Activated CD4-positive, alpha-beta T cell treated with anti-CD3 and anti-CD28 coated beads, Interleukin-2, amount 10 ng/mL, durations not matched to agents 7 days and 5 days (primary cell): Measurements from ENCODE around the gene MPV17. TPM values are rescaled to one million over a fixed set of nuclear protein-coding genes. Genes with fewer than 3 reads are reported as not detected.

Experiments used
- CTCF ChIA-PET: fragments of 350-600 bp; sonication (Branson Sonifier 250); formaldehyde crosslinking; loops from one replicate; lab custom pipeline; 2021; ENCODE audit warnings: antibody characterized with exemption; lab: Charles Lee
- POLR2A ChIA-PET: fragments of 350-600 bp; sonication (Branson Sonifier 250); formaldehyde crosslinking; loops from one replicate; lab custom pipeline; 2021; ENCODE audit warnings: antibody characterized with exemption; lab: Charles Lee
- DNase-seq: peaks from one replicate; pipeline ENCODE4 v3.0.0-alpha.2; 2020
- H3K27ac Mint-ChIP-seq: one replicate; pipeline ENCODE4 v1.8.0; 2021; ENCODE audit warnings: mild to moderate bottlenecking, moderate library complexity, mixed read lengths
- H3K27me3 Mint-ChIP-seq: one replicate; pipeline ENCODE4 v1.8.0; 2021; ENCODE audit warnings: mixed read lengths
- H3K36me3 Mint-ChIP-seq: one replicate; pipeline ENCODE4 v1.8.0; 2021; ENCODE audit warnings: low read depth, mixed read lengths
- H3K4me1 Mint-ChIP-seq: one replicate; pipeline ENCODE4 v1.8.0; 2021; ENCODE audit warnings: mixed read lengths
- H3K4me3 Mint-ChIP-seq: one replicate; pipeline ENCODE4 v1.8.0; 2021; ENCODE audit warnings: mild to moderate bottlenecking, moderate library complexity, mixed read lengths
- H3K9me3 Mint-ChIP-seq: one replicate; pipeline ENCODE4 v1.8.0; 2021; ENCODE audit warnings: mixed read lengths
- total RNA-seq, 2 experiments: library from RNA; stranded (reverse); gene quantifications; one replicate each; pipeline ENCODE4 v1.2.3, GENCODE V29; 2021

The MPV17 gene
- 10 to 100 TPM; 80.8 to 83.6 TPM for total RNA-seq

GRCh38 chr2:27322766-27323595 is at the start of gene MPV17:
TSS of gene MPV17 (minus strand) at chr2:27323097. CDS start at chr2:27322517, 580 bp downstream.
- POLR2A ChIA-PET, result no interaction called here
- Mint-ChIP-seq H3K4me1 (peaks cover 23% of the 10 kb centered on the region), H3K9me3 (no peaks in the 10 kb centered on the region)

GRCh38 chr2:27370816-27371620 is 48.1 kb upstream of the MPV17 start:
- POLR2A ChIA-PET, result interaction anchor here (1.5 kb wide), 1 partner anchor 9 kb away, joined by 4 read pairs; no protein-coding TSS in a partner anchor
- no peaks in the 10 kb centered on the region for H3K27me3 Mint-ChIP-seq

More at GRCh38 chr2:27322766-27323595, at the start of gene MPV17:
- CTCF ChIA-PET, result interaction anchor here (1.1 to 1.8 kb wide), 7 partner anchors 15 to 235 kb away, joined by 3 to 8 read pairs (median 4); partner anchors contain the start of genes UCN and ZNF513
- peak within 1 kb of the TSS; percentile 89 for H3K4me3 Mint-ChIP-seq
- peak; percentile 92 for DNase-seq
- H3K36me3 Mint-ChIP-seq, result peaks cover 19% of the 10 kb centered on the region
- no peaks in the 10 kb centered on the region for H3K27me3 Mint-ChIP-seq
- H3K27ac Mint-ChIP-seq, result peak within 1 kb of the TSS; percentile 94

GRCh38 chr2:27370026-27370815 is 47.3 kb upstream of the MPV17 start, which contains the start of the genes EIF2B4 and SNX17:
TSS of gene EIF2B4 (minus strand) at chr2:27370338. CDS start at chr2:27370314, 24 bp downstream.
TSS of gene SNX17 (plus strand) at chr2:27370616. CDS start at chr2:27370744, 128 bp downstream.
- Mint-ChIP-seq H3K4me3 (peak within 1 kb of the TSS; percentile 84), H3K36me3 (peaks cover 43% of the 10 kb centered on the region), H3K4me1 (peaks cover 45% of the 10 kb centered on the region), H3K27me3 (no peaks in the 10 kb centered on the region), H3K27ac (peak within 1 kb of the TSS; percentile 97), H3K9me3 (no peaks in the 10 kb centered on the region)
- peak; percentile 99 for DNase-seq
- POLR2A ChIA-PET, result interaction anchor here (0.8 to 1.5 kb wide), 3 partner anchors 10 to 59 kb away, joined by 3 to 4 read pairs (median 3); partner anchors contain the start of gene GTF3C2
- CTCF ChIA-PET, result interaction anchor here (0.6 to 2.4 kb wide), 17 partner anchors 9 to 314 kb away, joined by 3 to 15 read pairs (median 4); partner anchors contain the start of genes GTF3C2, NRBP1 and PPM1G

More at GRCh38 chr2:27370816-27371620, 48.1 kb upstream of the MPV17 start:
- H3K4me3 Mint-ChIP-seq, result peak overlapping the region; percentile 84
- DNase-seq, result peak; percentile 31
- CTCF ChIA-PET, result interaction anchor here (0.7 to 1.9 kb wide), 9 partner anchors 8 to 313 kb away, joined by 3 to 6 read pairs (median 4); partner anchors contain the start of genes GTF3C2, NRBP1, PPM1G and SLC4A1AP
- H3K4me1 Mint-ChIP-seq, result peaks cover 45% of the 10 kb centered on the region
- H3K9me3 Mint-ChIP-seq, result no peaks in the 10 kb centered on the region
- peak overlapping the region; percentile 97 for H3K27ac Mint-ChIP-seq
- H3K36me3 Mint-ChIP-seq, result peaks cover 46% of the 10 kb centered on the region

- POLR2A ChIA-PET, result interaction anchor here (0.8 to 0.9 kb wide), 2 partner anchors 13 to 60 kb away, joined by 3 read pairs; partner anchors contain the start of gene GTF3C2
- Mint-ChIP-seq H3K27ac (peak overlapping the region; percentile 92), H3K4me3 (peak overlapping the region; percentile 84), H3K9me3 (no peaks in the 10 kb centered on the region), H3K27me3 (no peaks in the 10 kb centered on the region), H3K36me3 (peaks cover 41% of the 10 kb centered on the region), H3K4me1 (peaks cover 45% of the 10 kb centered on the region)
- DNase-seq, result no peak
- CTCF ChIA-PET, result interaction anchor here (0.6 to 2.4 kb wide), 16 partner anchors 9 to 1127 kb away, joined by 3 to 15 read pairs (median 4); partner anchors contain the start of genes GTF3C2 and NRBP1
These were observed 46.7 kb upstream of the MPV17 start for GRCh38 chr2:27369471-27370025.

GRCh38 chr2:27363933-27364332 is 41.0 kb upstream of the MPV17 start:
- Mint-ChIP-seq H3K9me3 (no peaks in the 10 kb centered on the region), H3K27me3 (no peaks in the 10 kb centered on the region), H3K27ac (no peak overlapping the region), H3K4me3 (no peak overlapping the region), H3K4me1 (peaks cover 14% of the 10 kb centered on the region), H3K36me3 (peaks cover 30% of the 10 kb centered on the region)
- ChIA-PET CTCF (interaction anchor here (1.2 to 1.7 kb wide), 3 partner anchors 13 to 47 kb away, joined by 3 to 5 read pairs (median 3); no protein-coding TSS in a partner anchor), POLR2A (no interaction called here)
- DNase-seq, result no peak

- no peak overlapping the region for H3K4me3 Mint-ChIP-seq
- H3K9me3 Mint-ChIP-seq, result no peaks in the 10 kb centered on the region
- CTCF ChIA-PET, result interaction anchor here (1.0 to 1.7 kb wide), 3 partner anchors 11 to 48 kb away, joined by 3 to 5 read pairs (median 3); no protein-coding TSS in a partner anchor
- H3K27me3 Mint-ChIP-seq, result no peaks in the 10 kb centered on the region
- peaks cover 14% of the 10 kb centered on the region for H3K4me1 Mint-ChIP-seq
- peaks cover 26% of the 10 kb centered on the region for H3K36me3 Mint-ChIP-seq
- POLR2A ChIA-PET, result interaction anchor here (0.7 kb wide), 1 partner anchor 238 kb away, joined by 16 read pairs; no protein-coding TSS in a partner anchor
- no peak overlapping the region for H3K27ac Mint-ChIP-seq
- DNase-seq, result no peak
These were observed 40.0 kb upstream of the MPV17 start for GRCh38 chr2:27362678-27363420.

- Mint-ChIP-seq H3K27me3 (no peaks in the 10 kb centered on the region), H3K4me3 (peak within 1 kb of the TSS; percentile 94), H3K36me3 (peaks cover 2% of the 10 kb centered on the region), H3K27ac (peak within 1 kb of the TSS; percentile 99), H3K9me3 (no peaks in the 10 kb centered on the region), H3K4me1 (peaks cover 51% of the 10 kb centered on the region)
- ChIA-PET CTCF (interaction anchor here (0.6 to 2.6 kb wide), 6 partner anchors 10 to 327 kb away, joined by 3 to 15 read pairs (median 3); partner anchors contain the start of genes EIF2B4 and NRBP1), POLR2A (interaction anchor here (0.7 to 1.4 kb wide), 2 partner anchors 13 to 17 kb away, joined by 3 read pairs; partner anchors contain the start of gene EIF2B4)
- DNase-seq, result peak; percentile 95
These were observed 33.7 kb upstream of the MPV17 start, which contains the start of gene GTF3C2 for GRCh38 chr2:27356382-27357181. TSS of gene GTF3C2 (minus strand) at chr2:27356764. CDS start at chr2:27343554, 13,210 bp downstream.

GRCh38 chr2:27356056-27356381 is 33.1 kb upstream of the MPV17 start:
- POLR2A ChIA-PET, result interaction anchor here (0.7 to 1.4 kb wide), 2 partner anchors 14 to 17 kb away, joined by 3 read pairs; partner anchors contain the start of gene EIF2B4
- peaks cover 54% of the 10 kb centered on the region for H3K4me1 Mint-ChIP-seq
- CTCF ChIA-PET, result interaction anchor here (0.6 to 2.6 kb wide), 4 partner anchors 13 to 328 kb away, joined by 3 to 15 read pairs (median 3); partner anchors contain the start of genes EIF2B4 and NRBP1
- DNase-seq, result peak; percentile 64
- peak overlapping the region; percentile 99 for H3K27ac Mint-ChIP-seq
- no peaks in the 10 kb centered on the region for H3K27me3 Mint-ChIP-seq
- no peaks in the 10 kb centered on the region for H3K9me3 Mint-ChIP-seq
- H3K36me3 Mint-ChIP-seq, result peaks cover 2% of the 10 kb centered on the region
- peak overlapping the region; percentile 94 for H3K4me3 Mint-ChIP-seq

- ChIA-PET POLR2A (interaction anchor here (0.6 kb wide), 1 partner anchor 11 kb away, joined by 3 read pairs; no protein-coding TSS in a partner anchor), CTCF (interaction anchor here (0.7 to 1.5 kb wide), 3 partner anchors 10 to 30 kb away, joined by 3 to 8 read pairs (median 3); no protein-coding TSS in a partner anchor)
- H3K36me3 Mint-ChIP-seq, result peaks cover 5% of the 10 kb centered on the region
- H3K4me3 Mint-ChIP-seq, result peak overlapping the region; percentile 94
- H3K9me3 Mint-ChIP-seq, result no peaks in the 10 kb centered on the region
- H3K4me1 Mint-ChIP-seq, result peaks cover 58% of the 10 kb centered on the region
- no peak overlapping the region for H3K27ac Mint-ChIP-seq
- DNase-seq, result no peak
- no peaks in the 10 kb centered on the region for H3K27me3 Mint-ChIP-seq
These were observed 31.7 kb upstream of the MPV17 start for GRCh38 chr2:27354597-27354927.
